ENCODE results near the gene ZC2HC1B. TPM values are rescaled to one million over a fixed set of nuclear protein-coding genes. Genes with fewer than 3 reads are reported as not detected.
A peak's percentile ranks its signal among the peaks of the same experiment; 100 is the strongest.

ZC2HC1B gene
- total RNA-seq, 1 donor from 2014 or later = not detected

DNA sequence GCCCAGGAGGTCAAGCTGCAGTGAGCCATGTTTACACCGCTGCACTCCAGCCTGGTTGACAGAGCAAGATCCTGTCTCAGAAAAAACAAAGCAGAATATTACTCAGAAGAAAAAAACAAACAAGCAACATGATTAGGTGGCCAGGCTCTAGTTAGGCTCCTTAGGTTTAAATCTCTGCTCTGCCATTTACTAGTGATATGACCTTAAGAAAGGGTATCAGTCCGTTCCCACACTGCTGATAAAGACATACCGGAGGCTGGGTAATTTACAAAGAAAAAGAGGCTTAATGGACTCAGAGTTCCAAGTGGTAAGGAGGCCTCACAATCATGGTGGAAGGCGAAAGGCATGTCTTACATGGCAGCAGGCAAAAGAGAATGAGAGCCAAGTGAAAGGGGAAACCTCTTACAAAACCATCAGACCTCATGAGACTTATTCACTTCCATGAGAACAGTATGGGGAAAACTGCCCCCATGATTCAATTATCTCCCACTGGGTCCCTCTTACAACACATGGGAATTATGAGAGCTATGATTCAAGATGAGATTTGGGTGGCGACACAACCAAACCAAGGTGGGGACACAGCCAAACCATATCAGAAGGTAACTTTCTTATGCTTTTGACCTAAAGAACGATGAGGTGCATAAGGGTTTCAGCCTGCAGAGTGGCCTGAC is 23.5 kb upstream of the ZC2HC1B start:
- Histone ChIP-seq H2AFZ (replicated peaks) (no peak overlapping the region), H3K27me3 (no peaks in the 10 kb centered on the region), H3K4me2 (no peak overlapping the region), H3F3A (ENCODE audit: low read depth) (peaks cover 4% of the 10 kb centered on the region), H3K9me3 (ENCODE audit: low read depth) (no peaks in the 10 kb centered on the region), H3K27ac (no peak overlapping the region), H3K9ac (no peak overlapping the region), H3K79me2 (ENCODE audit: low read depth) (peaks cover 26% of the 10 kb centered on the region), H4K20me1 (ENCODE audit: low read depth) (no peaks in the 10 kb centered on the region), H3K4me1 (peaks cover 13% of the 10 kb centered on the region), H3K36me3 (peaks cover 3% of the 10 kb centered on the region), H3K4me3 (no peak overlapping the region)
- Mint-ChIP-seq H3K4me3 (peak overlapping the region; percentile 66), H3K36me3 (peaks cover 7% of the 10 kb centered on the region), H3K9me3 (peaks cover 12% of the 10 kb centered on the region), H3K27ac (peak overlapping the region; percentile 74), H3K27me3 (ENCODE audit: insufficient read depth, low read depth) (peaks cover 2% of the 10 kb centered on the region), H3K4me1 (peaks cover 22% of the 10 kb centered on the region)
- TF ChIP-seq, protein P1, sequence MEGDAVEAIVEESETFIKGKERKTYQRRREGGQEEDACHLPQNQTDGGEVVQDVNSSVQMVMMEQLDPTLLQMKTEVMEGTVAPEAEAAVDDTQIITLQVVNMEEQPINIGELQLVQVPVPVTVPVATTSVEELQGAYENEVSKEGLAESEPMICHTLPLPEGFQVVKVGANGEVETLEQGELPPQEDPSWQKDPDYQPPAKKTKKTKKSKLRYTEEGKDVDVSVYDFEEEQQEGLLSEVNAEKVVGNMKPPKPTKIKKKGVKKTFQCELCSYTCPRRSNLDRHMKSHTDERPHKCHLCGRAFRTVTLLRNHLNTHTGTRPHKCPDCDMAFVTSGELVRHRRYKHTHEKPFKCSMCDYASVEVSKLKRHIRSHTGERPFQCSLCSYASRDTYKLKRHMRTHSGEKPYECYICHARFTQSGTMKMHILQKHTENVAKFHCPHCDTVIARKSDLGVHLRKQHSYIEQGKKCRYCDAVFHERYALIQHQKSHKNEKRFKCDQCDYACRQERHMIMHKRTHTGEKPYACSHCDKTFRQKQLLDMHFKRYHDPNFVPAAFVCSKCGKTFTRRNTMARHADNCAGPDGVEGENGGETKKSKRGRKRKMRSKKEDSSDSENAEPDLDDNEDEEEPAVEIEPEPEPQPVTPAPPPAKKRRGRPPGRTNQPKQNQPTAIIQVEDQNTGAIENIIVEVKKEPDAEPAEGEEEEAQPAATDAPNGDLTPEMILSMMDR (IDR thresholded peaks at IDR 0.05) = no peak
- no peak for TF ChIP-seq EZH2 (IDR thresholded peaks at IDR 0.05)
- TF ChIP-seq EZH2phosphoT487 (IDR thresholded peaks at IDR 0.05) = no peak
- DNase-seq (ENCODE audit: low spot score) = no peak

DNA sequence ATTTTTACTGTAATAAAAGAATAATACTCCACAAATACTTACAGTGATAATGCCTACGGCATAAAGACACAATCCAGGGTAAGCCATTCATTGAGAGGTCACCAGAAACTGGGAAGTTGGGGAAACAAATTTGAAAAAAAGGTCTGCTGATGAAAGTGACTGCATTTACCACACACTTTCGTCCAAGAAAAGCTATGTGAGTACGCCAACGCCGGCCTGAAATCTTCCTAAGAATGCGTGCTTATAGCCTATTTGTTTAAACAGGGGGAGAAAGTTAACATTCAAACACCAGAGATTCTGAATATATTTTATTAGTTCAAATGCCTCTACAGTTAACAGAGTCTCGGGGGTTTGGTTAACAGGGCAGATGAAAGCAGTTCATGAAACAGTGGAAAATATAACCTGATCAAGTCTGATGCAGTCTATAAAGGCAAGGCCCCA is 21.8 kb upstream of the ZC2HC1B start:
- DNase-seq (ENCODE audit: low spot score) = no peak
- Histone ChIP-seq H3K36me3 (peaks cover 10% of the 10 kb centered on the region), H3K4me2 (peak overlapping the region; percentile 90), H3K4me3 (peak overlapping the region; percentile 69), H4K20me1 (ENCODE audit: low read depth) (no peaks in the 10 kb centered on the region), H3K27me3 (no peaks in the 10 kb centered on the region), H3K27ac (peak overlapping the region; percentile 94), H3K4me1 (peaks cover 13% of the 10 kb centered on the region), H3K79me2 (ENCODE audit: low read depth) (peaks cover 29% of the 10 kb centered on the region), H3K9ac (peak overlapping the region; percentile 93), H2AFZ (replicated peaks) (peak overlapping the region; percentile 96), H3F3A (ENCODE audit: low read depth) (peaks cover 4% of the 10 kb centered on the region), H3K9me3 (ENCODE audit: low read depth) (no peaks in the 10 kb centered on the region)
- TF ChIP-seq, protein P1 (IDR thresholded peaks at IDR 0.05) = no peak
- no peak for TF ChIP-seq EZH2 (IDR thresholded peaks at IDR 0.05)
- no peak for TF ChIP-seq EZH2phosphoT487 (IDR thresholded peaks at IDR 0.05)
- H3K9me3 Mint-ChIP-seq = peaks cover 12% of the 10 kb centered on the region
- peaks cover 15% of the 10 kb centered on the region for H3K36me3 Mint-ChIP-seq
- peak overlapping the region; percentile 96 for H3K4me3 Mint-ChIP-seq
- peaks cover 2% of the 10 kb centered on the region for H3K27me3 Mint-ChIP-seq (ENCODE audit: insufficient read depth, low read depth)
- H3K27ac Mint-ChIP-seq = peak overlapping the region; percentile 99
- H3K4me1 Mint-ChIP-seq = peaks cover 22% of the 10 kb centered on the region

DNA sequence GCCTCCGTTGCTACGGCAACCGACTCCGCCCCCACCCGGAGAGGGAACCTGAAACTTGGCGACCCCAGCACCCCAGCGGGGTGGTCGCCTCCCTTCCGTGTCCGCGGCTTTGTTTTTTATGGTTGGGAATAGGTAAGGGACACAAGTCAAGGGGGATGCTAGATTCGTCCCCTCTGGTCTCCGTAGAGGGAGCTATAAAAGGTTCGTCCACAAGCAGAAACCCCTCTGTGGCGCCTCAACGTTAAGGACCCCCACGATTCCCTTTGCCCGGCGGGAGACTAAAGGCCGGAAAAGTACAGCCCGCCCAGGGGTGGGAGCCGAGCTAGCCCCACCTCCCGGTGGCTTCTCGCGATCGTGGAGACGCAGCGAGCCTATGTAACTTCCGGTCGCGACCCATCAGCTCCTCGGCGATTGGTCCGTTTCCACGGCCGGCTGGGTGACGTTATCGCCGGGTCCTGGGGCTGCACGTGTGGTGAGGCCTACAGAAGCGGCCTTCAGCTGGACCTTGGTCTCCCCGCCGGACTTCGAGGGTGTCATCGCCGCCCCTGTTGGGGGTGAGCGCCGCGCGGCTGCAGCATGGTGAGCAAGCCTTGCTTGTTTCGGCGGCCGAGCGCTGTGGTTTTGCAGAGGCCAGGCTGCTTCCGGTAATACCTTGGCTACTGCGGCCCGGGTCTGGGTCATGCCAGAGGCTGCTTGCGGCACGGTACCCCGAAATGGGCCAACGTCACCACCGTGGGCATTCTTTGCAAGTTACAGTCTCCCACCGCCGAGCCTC is 21.2 kb upstream of the ZC2HC1B start, which contains the start of gene LTV1:
Gene LTV1 (plus strand): TSS at position 437 of the 775 bp plus-strand sequence. CDS start 140 bp downstream, at position 577.
- TF ChIP-seq EZH2 (IDR thresholded peaks at IDR 0.05) = no peak
- TF ChIP-seq EZH2phosphoT487 (IDR thresholded peaks at IDR 0.05) = no peak
- TF ChIP-seq, protein P1 (IDR thresholded peaks at IDR 0.05) = no peak
- Mint-ChIP-seq H3K27ac (peak within 1 kb of the TSS; percentile 99), H3K4me1 (peaks cover 22% of the 10 kb centered on the region), H3K36me3 (peaks cover 19% of the 10 kb centered on the region), H3K9me3 (peaks cover 12% of the 10 kb centered on the region), H3K27me3 (ENCODE audit: insufficient read depth, low read depth) (peaks cover 2% of the 10 kb centered on the region), H3K4me3 (peak within 1 kb of the TSS; percentile 96)
- Histone ChIP-seq H3K27me3 (no peaks in the 10 kb centered on the region), H3K4me1 (peaks cover 13% of the 10 kb centered on the region), H3K9ac (peak within 1 kb of the TSS; percentile 93), H3K4me2 (peak within 1 kb of the TSS; percentile 90), H3K36me3 (peaks cover 10% of the 10 kb centered on the region), H3K27ac (peak within 1 kb of the TSS; percentile 94), H3K79me2 (ENCODE audit: low read depth) (peaks cover 29% of the 10 kb centered on the region), H3F3A (ENCODE audit: low read depth) (peaks cover 4% of the 10 kb centered on the region), H3K4me3 (peak within 1 kb of the TSS; percentile 69), H4K20me1 (ENCODE audit: low read depth) (no peaks in the 10 kb centered on the region), H3K9me3 (ENCODE audit: low read depth) (no peaks in the 10 kb centered on the region), H2AFZ (replicated peaks) (peak within 1 kb of the TSS; percentile 96)
- DNase-seq (ENCODE audit: low spot score) = peak; percentile 98
